Fibroblast of skin of right quadriceps (primary cell): Measurements from ENCODE around the gene UGT1A4.
"Not testable (repeated sequence)": the region's sequence is repeated elsewhere in the genome, so short reads cannot be mapped to it uniquely, and the experiment has no call there.

Source experiments
- DNase-seq: peaks from one replicate; pipeline ENCODE4 v3.0.0-alpha.2; 2013

The UGT1A4 gene

DNA sequence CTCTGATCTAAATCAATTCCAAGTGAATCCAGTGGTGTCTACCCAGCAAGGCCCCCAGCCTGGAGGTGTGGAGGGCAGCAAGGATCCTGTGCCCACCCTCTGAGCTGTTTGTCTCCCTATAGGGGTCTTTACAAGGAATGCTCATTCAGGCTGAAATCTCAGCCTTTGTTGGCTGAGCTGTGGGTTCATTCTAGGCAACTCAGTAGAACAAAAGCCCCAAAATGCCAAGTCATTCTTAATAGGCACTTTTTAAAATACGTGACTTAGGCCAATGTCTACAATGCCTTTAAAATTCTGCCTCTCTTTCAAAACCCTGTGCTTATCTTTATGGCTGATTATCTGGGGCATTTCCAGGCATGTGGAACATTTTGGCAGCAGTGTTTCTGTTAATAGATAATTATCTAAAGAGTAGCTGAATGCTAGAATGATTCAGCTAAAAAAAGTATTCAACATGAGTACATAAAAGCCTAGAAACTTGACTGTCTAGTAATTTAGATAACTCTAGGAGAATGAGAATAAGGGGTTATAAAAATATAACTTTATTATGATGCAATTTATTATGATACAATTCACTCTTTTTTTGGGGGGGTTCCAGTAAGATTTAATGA lies 18.4 kb upstream of the UGT1A4 start:
- peak; percentile 9 for DNase-seq

DNA sequence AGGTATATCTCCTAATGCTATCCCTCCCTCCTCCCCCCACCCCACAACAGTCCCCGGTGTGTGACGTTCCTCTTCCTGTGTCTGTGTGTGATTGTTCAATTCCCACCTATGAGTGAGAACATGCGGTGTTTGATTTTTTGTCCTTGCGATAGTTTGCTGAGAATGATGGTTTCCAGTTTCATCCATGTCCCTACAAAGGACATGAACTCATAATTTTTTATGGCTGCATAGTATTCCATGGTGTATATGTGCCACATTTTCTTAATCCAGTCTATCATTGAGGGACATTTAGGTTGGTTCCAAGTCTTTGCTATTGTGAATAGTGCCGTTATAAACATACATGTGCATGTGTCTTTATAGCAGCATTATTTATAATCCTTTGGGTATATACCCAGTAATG lies 17.7 kb upstream of the UGT1A4 start:
- not testable (repeated sequence) for DNase-seq

DNA sequence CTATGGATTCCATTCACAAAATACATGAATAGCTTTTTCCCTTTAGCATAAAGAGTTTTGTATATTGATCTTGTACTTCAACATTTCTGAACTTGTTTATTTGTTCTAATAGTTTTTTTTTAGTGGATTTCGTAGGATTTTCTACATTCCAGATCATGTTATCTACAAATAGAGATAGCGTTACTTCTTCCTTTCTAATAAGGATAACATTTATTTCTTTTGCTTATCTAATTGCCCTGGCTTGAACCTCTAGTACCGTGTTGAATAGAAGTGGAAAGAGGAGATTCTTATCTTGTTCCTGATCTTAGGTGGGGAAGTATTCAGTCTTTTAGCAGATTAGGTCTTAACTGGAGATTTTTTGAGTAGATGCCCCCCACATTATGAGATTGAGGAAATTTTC lies 16.3 kb upstream of the UGT1A4 start:
- no peak for DNase-seq

DNA sequence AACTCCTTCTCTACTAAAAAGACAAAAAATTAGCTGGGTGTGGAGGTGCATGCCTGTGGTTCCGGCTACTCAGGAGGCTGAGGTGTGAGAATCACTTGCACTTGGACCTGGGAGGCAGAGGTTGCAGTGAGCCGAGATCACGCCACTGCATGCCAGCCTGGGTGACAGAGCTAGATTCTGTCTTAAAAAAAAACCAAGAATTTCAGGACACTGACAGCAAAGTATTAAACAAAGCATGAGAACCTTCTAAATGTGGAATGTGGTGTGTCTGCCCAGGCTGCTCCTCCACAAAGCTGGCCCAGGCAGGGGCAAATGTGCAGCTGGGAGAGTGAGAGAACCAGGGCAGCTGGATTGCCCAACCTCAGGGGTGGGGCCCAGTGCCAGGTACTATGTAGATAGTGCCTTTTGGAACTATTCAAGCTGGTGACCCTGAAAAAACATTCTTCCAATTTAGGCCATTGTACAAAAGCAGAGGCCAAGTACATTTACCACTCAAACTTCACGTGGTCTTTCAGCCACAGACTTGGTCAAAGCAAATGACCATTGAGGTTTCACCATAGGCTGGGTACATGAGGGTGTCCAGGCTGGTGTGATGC lies 12.5 kb upstream of the UGT1A4 start:
- DNase-seq, result no peak

DNA sequence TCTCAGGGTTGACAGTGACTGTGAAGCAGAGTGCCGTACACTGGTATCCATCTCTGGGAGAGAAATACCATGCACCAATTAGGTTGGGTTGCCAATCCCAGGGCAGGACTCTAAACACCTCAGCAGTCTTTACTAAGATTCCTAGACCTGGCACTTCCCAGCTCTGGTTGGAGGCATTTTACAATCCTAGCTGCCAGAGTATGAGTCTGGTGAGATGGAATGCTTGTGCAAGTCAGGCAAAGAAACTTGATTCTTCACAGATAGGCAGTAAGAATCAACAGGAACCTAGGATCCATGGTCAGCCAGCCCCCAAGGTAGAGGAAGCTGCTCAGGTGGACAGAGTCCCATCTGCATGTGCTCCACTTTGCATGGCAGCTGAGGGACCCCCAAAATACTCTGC lies 11.8 kb upstream of the UGT1A4 start:
- DNase-seq, result no peak

DNA sequence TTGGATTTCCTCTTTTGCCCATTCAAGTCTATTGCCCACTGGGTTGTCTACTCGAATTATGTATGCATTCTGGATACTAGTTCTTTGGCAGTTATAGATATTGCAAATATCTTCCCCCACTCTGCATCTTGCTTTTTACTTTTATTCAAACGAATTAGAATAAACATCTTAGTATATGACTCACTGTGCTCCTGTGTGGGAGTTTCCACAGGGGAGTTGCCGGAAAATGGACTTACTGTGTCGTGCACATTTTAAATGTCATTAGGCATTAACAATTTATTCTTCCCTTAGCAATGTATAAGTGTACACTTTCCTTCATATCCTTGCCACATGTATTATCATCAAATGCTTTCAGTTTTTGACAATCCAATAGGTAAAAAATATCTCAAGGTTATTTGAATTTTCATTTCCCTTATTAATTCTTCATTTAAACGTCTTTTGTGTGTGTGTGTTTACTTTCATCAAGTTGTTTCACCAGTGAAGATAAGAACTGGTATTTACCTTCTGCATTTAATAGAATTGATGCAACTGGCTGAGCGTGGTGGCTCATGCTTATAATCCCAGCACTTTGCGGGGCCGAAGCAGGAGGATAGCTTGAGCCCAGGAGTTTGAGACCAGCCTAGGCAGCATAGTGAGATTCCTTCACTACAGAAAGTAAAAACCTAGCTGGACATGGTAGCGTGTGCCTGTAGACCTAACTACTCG lies 10.4 kb upstream of the UGT1A4 start:
- no peak for DNase-seq

DNA sequence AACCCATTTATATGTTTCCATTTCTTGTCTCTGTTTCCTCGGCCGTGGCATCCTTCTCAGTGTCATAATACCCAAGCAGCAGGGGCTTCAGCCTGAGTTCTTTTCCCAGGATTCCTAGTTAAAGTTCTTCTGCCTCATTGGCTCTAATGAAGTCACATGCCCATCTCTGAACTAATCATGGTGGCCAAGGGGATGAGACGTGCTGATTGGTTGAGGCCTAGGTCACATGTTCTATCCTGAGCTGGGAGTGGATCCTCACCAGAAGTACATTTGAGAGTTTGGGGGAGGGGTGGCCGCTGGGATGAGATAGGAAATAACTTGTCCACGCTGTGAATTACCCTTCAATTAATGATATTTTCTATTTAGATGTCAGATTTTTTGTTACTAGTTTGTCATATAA lies 9.6 kb upstream of the UGT1A4 start:
- no peak for DNase-seq

DNA sequence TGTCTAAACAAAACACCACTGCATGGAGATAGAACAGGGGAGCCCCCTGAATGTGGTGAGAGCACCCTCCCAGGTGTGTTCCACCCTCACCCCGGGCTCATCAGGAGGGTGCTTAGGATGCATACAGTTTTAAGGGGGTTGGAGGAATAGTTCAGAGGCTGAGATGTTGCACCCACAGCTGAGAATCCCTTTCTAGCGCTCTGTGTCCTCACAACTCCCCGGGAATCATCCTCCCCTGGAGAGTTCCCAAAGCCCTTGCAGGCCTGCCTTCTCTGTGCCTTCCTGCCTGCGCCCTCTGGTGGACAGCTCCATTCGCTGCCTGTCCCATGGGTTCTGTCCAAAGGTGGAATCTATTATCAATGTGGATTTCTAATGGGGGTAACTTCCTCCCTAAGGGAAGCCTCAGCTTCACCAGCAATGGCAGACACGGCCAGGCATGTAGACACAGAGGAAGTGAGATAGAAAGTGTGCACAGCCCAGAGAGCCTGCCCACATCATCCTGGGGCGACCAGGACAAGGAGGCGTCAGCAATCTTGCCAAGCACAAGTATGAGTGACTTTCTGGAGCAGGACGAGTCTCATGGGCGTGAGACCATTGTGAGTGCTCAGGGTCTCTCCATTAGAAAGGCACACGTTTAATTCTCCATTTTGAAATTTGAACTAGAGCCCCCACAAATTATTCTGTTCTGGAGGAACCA lies 7.1 kb upstream of the UGT1A4 start:
- DNase-seq, result peak; percentile 64

DNA sequence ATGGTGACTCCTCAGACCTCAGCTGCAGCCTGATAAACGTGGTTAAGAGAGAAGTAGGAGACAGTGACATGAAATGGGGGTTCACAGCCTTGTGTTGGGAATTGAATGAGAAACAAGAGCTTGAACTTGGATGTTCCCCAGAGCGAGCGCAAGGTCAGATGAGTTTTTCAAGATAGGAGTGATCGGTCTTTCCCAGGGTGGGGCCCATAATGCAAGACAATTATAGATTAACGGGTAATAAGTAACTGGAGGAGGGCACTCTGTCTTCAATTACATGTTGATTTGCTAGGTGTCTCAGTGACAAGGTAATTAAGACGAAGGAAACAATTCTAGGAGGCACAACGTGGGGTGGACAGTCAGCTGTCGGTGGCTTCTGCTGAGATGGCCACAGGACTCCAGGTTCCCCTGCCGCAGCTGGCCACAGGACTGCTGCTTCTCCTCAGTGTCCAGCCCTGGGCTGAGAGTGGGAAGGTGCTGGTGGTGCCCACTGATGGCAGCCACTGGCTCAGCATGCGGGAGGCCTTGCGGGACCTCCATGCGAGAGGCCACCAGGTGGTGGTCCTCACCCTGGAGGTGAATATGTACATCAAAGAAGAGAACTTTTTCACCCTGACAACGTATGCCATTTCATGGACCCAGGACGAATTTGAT lies 5.8 kb upstream of the UGT1A4 start, which contains the start of gene UGT1A5:
Gene UGT1A5 (plus strand): TSS at position 297 of the 651 bp plus-strand sequence. CDS start 85 bp downstream, at position 382.
- DNase-seq, result no peak

DNA sequence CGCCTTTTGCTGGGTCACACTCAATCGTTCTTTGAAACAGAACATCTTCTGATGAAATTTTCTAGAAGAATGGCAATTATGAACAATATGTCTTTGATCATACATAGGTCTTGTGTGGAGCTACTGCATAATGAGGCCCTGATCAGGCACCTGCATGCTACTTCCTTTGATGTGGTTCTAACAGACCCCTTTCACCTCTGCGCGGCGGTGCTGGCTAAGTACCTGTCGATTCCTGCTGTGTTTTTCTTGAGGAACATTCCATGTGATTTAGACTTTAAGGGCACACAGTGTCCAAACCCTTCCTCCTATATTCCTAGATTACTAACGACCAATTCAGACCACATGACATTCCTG lies 5.3 kb upstream of the UGT1A4 start:
- no peak for DNase-seq

DNA sequence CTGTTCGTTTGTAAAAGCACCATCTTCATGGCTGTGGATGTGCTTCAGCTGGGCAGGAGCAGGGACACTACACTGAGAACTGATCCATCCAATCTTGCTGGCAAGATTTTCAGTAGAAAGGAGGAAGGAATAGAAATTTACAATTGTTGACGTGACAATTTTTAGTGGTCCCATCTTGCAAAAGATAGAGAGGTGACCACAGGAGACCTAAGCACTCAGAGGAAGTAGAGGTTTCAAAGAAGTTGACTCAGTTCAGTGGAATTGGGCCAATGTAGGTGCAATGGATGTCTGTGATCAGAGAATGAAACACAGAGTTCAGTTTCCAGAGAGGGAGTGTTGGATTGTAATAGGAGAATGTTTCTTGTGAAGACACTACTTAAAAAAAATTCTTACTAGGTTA lies 4.4 kb upstream of the UGT1A4 start:
- DNase-seq, result no peak

DNA sequence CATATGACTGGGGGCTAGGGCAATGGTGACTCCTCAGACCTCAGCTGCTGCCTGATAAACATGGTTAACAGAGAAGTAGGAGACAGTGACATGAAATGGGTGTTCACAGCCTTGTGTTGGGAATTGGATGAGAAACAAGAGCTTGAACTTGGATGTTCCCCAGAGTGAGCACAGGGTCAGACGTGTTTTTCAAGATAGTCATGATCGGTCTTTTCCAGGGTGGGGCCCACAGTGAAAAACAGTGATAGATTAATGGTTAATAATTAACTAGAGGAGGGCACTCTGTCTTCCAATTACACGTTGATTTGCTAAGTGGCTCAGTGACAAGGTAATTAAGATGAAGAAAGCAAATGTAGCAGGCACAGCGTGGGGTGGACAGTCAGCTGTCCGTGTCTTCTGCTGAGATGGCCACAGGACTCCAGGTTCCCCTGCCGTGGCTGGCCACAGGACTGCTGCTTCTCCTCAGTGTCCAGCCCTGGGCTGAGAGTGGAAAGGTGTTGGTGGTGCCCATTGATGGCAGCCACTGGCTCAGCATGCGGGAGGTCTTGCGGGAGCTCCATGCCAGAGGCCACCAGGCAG lies 10.3 kb downstream of the UGT1A4 start, which contains the start of gene UGT1A3:
Gene UGT1A3 (plus strand): TSS at position 320 of the 579 bp plus-strand sequence. CDS start 85 bp downstream, at position 405.
- no peak for DNase-seq

DNA sequence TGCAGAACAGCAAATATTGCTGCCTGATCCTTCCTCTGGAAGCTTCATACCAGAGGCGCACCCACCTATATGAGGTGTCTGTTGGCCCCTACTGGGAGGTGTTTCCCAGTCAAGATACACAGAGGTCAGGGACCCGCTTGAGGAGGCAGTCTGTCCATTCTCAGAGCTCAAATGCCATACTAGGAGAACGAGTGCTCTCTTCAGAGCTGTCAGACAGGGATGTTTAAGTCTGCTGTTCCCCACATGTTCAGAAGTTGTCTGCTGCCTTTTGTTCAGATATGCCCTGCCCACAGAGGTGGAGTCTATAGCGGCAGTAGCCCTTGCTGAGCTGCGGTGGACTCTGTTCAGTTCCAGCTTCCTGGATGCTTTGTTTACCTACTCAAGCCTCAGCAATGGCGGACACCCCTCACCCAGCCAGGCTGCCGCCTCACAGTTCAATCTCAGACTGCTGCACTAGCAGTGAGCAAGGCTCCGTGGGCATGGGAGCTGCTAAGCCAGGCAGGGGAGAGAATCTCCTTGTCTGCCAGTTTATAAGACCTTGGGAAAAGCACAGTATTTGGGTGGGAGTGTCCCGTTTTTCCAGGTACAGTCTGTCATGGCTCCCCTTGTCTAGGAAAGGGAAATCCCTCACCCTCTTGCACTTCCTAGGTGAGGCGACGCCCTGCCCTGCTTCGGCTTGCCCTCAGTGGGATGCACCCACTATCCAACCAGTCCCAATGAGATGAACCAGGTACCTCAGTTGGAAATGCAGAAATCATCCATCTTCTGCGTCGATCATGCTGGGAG lies 18.5 kb downstream of the UGT1A4 start:
- not testable (repeated sequence) for DNase-seq

DNA sequence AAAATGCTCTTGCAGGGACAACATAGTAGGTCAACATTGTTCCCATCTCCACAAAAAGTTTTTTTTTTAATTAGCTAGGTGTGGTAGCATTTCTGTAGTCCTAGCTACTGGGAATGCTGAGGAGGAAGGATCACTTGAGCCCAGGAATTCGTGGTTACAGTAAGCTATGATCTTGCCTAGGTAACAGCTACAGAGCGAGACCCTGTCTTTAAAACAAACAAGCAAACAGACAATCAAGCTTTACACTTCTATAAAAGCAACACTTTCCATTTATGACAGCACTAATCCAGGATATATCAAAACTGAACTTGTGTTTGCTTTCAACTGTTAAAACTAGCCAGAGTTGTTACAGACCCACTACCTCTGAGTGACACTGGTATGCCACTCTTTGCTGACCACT lies 22.3 kb downstream of the UGT1A4 start:
- DNase-seq, result no peak

DNA sequence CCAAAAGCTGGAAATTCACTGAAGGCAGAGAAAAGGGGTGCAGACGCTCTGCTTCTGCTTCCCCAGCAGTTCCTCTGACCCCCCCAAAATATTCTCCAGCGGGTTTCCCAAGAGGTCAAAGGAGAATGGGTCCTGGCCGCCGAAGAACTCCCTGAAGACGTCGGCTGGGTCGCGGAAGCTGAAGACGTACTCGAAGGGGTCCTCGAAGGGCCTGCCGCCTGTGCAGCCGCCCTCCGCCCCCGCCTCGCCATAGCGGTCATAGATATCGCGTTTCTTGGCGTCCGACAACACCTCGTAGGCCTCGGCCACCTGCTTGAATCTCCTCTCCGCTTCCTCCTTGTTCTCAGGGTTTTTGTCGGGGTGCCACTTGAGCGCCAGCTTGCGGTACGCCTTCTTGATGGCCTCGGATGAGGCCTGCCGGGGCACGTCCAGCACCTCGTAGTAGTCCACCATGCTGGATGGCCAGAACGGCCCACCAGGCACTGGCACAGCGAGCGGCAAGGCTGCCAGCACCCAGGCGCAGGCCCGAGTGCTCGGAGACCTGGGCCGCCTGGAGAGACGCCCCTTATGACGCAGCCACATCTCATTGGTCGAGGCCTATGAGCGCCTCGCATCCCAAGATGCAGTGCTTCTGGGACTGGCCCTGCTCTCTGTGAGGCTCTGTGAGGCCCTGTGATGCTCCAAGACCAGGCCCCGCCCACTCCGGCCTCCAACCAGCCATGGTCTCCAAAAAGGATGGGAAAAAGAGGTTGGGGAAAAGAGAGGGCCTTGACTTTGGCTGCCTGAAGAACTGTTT lies 25.1 kb downstream of the UGT1A4 start:
- no peak for DNase-seq

DNA sequence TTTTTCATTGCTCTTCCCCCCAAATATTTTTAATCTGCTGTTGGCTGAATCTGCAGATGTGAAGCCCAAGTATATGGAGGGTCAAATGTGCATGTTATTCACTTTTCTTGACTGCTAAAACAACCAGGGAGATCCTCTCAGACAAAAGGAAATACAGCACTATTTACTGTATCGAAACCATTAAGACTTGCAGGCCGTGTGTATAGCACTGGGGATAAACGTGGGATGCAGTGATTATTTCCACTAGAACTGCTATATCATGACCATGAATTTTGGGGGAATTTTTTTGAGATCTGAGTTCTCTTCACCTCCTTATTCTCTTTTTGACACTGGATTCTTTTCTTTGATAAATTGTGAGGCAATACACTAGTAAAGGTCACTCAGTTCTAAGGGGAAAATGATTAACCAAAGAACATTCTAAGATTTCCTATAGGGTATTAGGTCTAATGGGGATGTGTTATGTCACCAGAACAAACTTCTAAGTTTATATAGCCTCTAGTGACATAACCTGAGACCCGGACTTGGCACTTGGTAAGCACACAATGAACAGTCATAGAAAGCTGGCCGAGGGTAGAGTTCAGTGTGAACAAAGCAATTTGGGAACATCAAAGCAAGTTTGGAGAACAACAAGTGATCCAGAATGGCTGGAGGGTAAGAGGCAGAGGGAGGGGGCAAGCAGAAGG lies 26.7 kb downstream of the UGT1A4 start:
- no peak for DNase-seq

DNA sequence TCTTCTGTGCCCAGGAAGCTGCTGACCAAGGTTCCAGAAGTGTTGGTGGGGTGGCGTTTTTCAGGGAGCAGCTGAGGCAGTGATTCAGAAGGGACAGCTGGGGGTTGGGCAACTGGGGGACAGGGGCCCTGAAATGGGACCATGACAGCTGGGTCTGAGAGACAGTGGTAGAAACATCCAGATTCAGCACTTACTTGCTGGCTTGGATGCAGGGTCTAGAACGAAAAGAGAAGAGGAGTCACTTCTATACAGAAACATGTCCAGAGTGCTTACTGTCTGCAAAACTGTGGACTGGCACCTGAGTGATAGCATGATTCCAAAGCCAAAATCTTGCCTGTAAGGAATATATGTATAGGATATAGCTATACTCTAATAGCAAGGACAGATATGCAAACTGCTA lies 27.3 kb downstream of the UGT1A4 start:
- DNase-seq, result not testable (repeated sequence)

DNA sequence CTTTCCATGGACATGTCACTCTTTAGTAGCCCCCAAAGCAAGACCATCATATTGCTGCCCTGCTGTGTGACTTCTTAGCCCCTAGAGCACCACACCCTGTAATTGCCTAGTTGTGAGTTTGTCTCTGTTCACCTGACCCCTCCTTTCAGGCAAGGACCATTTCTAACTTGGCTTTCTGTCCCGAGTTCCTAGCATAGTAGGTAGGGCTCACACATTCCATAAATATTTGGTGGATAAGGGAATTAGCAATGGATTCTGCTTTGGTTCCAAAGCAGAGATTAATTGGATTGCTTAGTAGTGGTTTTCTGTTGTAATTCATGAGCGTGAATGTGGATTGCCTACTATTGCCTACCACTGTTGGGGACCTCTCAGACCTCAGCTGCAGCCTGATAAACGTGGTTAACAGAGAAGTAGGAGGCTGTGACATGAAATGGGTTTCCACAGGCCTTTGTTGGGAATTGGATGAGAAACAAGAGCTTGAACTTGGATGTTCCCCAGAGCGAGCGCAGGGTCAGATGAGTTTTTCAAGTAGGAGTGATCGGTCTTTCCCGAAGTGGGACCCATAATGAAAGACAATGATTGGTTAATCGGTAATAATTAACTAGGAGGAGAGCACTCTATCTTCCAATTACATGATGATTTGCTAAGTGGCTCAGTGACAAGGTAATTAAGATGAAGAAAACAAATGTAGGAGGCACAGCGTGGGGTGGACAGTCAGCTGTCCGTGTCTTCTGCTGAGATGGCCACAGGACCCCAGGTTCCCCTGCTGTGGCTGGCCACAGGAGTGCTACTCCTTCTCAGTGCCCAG lies 28.1 kb downstream of the UGT1A4 start:
- DNase-seq, result no peak

DNA sequence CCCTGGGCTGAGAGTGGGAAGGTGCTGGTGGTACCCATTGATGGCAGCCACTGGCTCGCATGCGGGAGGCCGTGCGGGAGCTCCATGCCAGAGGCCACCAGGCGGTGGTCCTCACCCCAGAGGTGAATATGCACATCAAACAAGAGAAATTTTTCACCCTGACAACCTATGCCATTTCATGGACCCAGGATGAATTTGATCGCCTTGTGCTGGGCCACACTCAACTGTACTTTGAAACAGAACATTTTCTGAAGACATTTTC lies 28.7 kb downstream of the UGT1A4 start:
- no peak for DNase-seq

DNA sequence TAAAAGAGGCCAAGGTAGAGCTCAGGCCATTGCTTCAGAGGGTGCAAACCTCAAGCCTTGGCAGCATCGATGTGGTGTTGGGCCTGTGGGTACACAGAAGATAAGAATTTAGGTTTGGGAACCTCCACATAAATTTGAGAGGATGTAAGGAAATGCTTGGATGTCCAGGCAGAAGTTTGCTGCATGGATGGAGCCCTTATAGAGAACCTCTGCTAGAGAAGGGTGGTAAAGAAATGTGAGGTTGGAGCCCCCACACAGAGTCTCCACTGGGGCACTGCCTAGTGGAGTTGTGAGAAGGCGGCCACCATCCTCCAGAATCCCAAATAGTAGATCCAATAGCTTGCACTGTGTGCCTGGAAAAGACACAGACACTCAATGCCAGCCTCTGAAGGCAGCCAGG lies 32.2 kb downstream of the UGT1A4 start:
- not testable (repeated sequence) for DNase-seq
